ENCODE measurements around the gene EMILIN1.

The EMILIN1 gene

DNA sequence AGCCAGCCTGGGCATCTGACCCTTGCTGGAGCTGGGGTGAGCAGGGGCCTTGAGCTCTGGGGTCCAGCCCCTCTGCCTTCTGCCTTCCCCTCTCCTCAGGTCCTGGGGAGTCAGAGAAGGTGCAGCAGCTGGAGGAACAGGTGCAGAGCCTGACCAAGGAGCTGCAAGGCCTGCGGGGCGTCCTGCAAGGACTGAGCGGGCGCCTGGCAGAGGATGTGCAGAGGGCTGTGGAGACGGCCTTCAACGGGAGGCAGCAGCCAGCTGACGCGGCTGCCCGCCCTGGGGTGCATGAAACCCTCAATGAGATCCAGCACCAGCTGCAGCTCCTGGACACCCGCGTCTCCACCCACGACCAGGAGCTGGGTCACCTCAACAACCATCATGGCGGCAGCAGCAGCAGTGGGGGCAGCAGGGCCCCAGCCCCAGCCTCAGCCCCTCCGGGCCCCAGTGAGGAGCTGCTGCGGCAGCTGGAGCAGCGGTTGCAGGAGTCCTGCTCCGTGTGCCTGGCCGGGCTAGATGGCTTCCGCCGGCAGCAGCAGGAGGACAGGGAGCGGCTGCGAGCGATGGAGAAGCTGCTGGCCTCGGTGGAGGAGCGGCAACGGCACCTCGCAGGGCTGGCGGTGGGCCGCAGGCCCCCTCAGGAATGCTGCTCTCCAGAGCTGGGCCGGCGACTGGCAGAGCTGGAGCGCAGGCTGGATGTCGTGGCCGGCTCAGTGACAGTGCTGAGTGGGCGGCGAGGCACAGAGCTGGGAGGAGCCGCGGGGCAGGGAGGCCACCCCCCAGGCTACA, 3.8 kb downstream of the EMILIN1 start:
- DNase-seq, result no peak

DNA sequence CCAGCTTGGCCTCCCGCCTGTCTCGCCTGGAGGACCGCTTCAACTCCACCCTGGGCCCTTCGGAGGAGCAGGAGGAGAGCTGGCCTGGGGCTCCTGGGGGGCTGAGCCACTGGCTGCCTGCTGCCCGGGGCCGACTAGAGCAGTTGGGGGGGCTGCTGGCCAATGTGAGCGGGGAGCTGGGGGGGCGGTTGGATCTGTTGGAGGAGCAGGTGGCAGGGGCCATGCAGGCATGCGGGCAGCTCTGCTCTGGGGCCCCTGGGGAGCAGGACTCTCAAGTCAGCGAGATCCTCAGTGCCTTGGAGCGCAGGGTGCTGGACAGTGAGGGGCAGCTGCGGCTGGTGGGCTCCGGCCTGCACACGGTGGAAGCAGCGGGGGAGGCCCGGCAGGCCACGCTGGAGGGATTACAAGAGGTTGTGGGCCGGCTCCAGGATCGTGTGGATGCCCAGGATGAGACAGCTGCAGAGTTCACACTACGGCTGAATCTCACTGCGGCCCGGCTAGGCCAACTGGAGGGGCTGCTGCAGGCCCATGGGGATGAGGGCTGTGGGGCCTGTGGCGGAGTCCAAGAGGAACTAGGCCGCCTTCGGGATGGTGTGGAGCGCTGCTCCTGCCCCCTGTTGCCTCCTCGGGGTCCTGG, 4.5 kb downstream of the EMILIN1 start:
- DNase-seq, result no peak

DNA sequence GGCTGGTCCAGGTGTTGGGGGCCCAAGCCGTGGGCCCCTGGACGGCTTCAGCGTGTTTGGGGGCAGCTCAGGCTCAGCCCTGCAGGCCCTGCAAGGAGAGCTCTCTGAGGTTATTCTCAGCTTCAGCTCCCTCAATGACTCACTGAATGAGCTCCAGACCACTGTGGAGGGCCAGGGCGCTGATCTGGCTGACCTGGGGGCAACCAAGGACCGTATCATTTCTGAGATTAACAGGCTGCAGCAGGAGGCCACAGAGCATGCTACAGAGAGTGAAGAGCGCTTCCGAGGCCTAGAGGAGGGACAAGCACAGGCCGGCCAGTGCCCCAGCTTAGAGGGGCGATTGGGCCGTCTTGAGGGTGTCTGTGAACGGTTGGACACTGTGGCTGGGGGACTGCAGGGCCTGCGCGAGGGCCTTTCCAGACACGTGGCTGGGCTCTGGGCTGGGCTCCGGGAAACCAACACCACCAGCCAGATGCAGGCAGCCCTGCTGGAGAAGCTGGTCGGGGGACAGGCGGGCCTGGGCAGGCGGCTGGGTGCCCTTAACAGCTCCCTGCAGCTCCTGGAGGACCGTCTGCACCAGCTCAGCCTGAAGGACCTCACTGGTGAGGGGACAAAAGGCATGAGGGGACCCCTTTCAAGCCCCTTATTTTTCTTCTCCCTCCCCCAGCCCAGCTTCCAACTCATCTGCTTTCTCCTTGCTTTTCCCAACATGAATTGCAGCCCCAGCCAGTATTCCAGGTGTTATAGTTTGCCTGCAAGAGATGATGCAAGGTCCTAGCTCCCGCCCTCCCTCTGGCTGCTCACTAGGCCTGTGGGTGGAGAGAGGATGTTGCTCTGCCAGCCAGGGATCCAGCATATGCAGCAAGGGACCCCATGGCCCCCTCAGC, 5.2 kb downstream of the EMILIN1 start:
- no peak for DNase-seq

DNA sequence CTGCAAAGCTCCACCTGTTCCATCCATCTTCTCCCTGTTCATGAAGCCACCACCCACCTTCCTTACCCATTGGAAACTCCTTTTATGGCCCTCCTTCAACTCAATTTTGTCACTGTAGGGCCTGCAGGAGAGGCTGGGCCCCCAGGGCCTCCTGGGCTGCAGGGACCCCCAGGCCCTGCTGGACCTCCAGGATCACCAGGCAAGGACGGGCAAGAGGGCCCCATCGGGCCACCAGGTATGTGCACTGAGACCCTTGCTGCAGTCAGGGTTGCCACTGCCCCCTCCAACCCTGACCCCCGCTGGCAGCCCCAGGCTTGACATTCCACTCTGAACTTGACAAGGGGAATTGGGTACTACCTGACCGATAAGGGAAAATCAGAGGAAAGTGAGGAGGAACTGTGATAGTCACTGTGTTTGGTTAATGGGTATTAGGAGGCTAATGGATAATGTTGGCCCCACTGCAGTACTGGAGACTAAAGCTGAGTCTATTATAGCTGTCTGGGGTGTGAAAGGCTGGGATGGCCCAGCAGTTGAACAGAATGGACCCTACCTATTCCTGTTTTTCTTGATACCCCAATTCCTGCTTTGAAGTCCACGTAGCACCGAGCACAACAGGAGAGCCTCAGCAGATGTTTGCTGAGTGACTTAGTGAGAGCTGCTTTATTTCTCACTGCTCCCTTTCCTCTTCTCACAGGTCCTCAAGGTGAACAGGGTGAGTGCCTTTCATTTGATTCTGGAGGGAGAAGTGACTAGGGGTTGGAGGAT, 6.1 kb downstream of the EMILIN1 start:
- no peak for DNase-seq

- no peak for DNase-seq
Observed at GRCh38 chr2:27085062-27085672, 6.8 kb downstream of the EMILIN1 start.

- peak; percentile 48 to 73 for DNase-seq
Observed at GRCh38 chr2:27085673-27086089, 7.3 kb downstream of the EMILIN1 start.

DNA sequence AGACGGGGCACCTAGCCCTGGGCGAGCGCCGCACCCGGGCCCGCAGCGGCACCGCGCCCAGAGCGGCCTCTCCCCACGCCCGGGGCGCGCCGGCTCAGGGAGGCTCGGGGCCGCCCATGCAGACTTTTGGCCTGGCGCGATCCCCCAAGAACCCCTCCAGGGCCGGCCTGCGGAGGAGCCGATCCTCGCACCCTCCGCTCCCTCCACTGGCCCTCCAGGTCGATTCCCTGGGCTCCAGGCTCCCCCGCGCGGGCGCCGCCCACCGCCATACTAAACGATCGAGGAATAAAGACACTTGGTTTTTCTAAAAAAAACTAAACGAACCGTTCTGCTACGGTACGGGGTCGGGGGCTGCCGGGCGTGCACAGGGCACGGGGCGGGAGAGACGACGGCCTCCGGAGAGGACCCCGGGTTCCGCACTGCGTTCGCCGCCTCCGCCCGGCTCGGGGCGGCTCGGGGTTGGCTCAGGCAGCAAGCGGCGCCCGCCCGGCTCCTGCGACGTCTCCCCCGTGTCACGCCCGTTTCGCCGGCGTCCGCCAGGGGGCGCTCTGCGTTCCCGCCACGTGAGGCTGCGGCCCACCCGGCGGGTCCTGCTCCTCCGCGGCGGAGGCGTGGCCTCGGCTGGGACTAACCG, 7.8 kb downstream of the EMILIN1 start:
- peak; percentile 87 to 94 for DNase-seq

DNA sequence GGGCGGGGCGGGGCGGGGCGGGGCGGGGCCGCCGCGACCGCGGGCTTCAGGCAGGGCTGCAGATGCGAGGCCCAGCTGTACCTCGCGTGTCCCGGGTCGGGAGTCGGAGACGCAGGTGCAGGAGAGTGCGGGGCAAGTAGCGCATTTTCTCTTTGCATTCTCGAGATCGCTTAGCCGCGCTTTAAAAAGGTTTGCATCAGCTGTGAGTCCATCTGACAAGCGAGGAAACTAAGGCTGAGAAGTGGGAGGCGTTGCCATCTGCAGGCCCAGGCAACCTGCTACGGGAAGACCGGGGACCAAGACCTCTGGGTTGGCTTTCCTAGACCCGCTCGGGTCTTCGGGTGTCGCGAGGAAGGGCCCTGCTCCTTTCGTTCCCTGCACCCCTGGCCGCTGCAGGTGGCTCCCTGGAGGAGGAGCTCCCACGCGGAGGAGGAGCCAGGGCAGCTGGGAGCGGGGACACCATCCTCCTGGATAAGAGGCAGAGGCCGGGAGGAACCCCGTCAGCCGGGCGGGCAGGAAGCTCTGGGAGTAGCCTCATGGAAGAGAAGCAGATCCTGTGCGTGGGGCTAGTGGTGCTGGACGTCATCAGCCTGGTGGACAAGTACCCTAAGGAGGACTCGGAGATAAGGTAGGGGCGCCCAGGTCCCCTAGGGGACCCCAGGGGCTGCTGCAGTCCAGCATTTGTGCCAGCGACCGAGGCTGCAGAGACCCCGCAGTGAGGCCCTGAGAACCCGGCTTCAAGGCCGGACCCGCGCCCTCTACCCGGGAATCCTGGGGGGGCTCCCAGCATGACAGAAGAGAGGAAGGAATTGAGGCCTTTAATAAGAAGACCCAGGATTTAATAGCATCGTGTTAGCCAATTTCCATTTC, 8.5 kb downstream of the EMILIN1 start, which contains the start of gene KHK:
TSS of gene KHK (plus strand) at position 49 of the 870 bp plus-strand sequence. CDS start at position 537, 488 bp downstream.
- peak in 1 of 2 experiments; percentile 62 for DNase-seq

DNA sequence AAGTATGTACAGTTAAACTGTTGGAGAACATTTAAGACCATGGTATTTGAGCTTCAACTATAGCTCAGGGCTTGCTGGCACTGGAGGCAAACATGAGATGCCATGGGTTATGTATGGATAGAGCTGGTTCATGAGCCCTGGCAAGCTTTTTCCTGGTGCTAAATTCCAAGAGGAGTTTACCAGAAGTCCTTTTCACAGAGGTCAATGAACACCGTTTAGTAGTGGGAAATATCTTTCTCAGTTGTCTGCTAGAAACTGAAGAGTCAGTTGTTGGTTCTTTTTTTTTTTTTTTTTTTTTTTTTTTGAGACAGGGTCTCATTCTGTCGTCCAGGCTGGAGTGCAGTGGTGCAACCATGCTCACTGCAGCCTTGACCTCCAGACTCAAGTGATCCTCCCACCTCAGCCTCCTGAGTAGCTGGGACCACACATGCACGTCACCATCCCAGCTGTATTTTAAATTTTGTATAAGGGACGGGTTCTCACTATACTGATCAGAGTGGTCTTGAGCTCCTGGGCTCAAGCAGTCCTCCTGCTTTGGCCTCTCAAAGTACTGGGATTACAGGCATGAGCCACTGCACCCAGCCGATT, 9.5 kb downstream of the EMILIN1 start:
- DNase-seq, result no peak

GRCh38 chr2:27088634-27089033, 10.2 kb downstream of the EMILIN1 start:
- DNase-seq, result no peak

- no peak for DNase-seq
Observed at GRCh38 chr2:27089111-27089954, 10.9 kb downstream of the EMILIN1 start.

GRCh38 chr2:27091746-27092695, 13.6 kb downstream of the EMILIN1 start:
- DNase-seq, result peak in 1 of 2 experiments; percentile 31

GRCh38 chr2:27092696-27093429, 14.4 kb downstream of the EMILIN1 start:
- DNase-seq, result no peak

DNA sequence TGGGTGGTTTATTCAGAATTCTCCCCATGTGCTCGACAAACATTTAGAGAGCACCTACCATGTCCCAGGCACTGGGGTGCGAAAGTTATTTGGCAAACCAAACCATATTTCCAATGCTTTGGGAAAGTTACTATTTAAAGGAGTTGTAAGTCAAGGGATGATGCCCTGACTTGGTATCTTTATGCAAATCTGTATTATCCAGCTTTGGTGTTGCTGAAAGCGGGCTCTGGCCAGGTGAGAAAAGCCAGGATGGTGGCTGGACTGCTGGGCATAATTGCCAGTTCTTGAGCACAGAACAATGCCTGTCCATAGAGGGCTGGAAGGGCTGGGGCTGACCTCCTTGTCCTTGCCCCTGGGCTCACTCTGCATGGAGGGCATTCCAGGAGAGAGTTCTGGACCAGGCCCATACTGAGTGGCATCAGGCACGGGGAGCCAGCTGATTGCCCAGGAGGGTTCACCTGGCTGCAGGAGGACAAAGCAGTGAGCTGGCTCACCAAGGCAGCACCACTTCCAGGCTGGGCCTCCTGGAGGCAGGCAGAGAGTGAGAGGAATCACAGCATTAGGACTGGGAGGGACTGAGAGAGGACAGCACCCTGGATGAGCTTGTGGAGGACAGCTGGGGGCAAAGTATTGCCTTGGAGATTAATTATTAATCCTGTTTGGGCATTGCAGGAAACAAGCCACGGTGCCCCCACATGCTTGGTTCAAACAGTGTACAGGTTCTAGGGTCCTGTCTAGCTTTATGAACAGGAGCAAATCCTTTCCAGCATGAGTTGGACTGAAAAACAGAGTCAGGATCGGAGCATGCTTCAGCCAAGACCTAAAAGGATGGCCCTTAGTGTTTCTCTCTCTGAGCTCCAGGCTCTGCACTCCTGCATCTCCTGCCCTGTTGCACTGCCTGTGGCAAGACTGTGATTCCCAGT, 15.3 kb downstream of the EMILIN1 start:
- peak in 1 of 2 experiments; percentile 68 for DNase-seq

DNA sequence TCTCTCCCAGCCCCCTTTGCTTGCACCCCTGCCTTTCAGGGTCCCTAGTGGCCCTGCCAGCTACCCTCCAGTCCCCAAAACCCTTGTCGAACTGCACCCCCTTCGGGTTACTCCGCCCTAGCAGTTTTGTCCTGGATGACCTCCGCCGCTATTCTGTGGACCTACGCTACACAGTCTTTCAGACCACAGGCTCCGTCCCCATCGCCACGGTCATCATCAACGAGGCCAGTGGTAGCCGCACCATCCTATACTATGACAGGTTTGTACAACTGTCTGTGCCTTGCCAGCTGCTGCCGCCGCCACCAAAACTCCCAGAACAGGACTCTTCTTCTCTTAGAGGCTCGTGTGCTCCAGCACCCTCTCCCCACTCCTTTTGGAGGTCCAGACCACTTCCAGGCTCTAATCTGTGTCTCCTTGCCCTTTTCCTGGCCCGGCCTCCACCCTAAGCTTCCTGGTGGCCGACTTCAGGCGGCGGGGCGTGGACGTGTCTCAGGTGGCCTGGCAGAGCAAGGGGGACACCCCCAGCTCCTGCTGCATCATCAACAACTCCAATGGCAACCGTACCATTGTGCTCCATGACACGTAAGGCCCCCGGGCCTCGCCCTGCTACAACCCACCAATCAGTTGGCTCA, 16.1 kb downstream of the EMILIN1 start:
- no peak for DNase-seq

DNA sequence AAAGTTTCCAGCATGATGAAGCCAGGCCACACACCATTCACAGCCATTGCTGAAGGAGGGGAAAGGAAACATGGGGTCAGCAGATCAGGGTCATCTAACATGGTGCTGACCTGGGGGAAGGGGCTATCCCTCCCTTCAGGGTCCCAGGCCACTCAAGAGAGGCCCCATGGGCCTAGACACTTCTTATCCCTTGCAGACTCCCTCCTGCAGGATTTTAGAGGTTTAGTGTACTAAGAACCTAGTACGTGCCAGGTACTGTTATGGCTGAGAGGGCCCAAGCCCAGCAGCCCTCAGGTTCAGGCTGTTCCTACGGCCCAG, 17.0 kb downstream of the EMILIN1 start:
- no peak for DNase-seq
